ENCODE data around the gene VPS45.

VPS45 gene

DNA sequence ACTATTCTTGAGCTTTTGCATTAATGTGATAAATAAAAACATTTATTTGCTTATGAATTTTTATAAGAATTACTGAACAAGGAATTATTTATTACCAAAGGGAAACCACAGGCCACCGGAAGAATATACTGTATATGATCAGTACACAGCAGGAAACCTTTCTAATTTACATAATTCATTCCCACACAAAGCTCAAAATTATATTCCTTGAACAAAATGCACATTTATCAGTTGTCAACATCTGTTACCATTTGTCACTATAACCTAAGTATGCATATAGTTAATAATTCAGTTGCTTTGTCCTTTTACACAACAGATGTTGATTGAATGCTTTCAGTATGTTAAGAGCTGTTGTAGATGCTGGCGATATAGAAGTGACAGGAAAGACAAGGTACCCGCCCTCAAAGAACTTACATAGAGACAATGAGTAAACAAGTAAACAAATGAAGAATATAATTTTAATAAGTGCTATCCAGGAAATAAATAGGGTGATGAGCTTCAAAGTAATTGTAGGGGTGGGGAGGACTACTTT lies 27.2 kb downstream of the VPS45 start:
- TF ChIP-seq, protein P1, sequence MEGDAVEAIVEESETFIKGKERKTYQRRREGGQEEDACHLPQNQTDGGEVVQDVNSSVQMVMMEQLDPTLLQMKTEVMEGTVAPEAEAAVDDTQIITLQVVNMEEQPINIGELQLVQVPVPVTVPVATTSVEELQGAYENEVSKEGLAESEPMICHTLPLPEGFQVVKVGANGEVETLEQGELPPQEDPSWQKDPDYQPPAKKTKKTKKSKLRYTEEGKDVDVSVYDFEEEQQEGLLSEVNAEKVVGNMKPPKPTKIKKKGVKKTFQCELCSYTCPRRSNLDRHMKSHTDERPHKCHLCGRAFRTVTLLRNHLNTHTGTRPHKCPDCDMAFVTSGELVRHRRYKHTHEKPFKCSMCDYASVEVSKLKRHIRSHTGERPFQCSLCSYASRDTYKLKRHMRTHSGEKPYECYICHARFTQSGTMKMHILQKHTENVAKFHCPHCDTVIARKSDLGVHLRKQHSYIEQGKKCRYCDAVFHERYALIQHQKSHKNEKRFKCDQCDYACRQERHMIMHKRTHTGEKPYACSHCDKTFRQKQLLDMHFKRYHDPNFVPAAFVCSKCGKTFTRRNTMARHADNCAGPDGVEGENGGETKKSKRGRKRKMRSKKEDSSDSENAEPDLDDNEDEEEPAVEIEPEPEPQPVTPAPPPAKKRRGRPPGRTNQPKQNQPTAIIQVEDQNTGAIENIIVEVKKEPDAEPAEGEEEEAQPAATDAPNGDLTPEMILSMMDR (IDR thresholded peaks at IDR 0.05) = no peak
- Histone ChIP-seq H2AFZ (no peak overlapping the region), H3K9ac (no peak overlapping the region), H3K36me3 (ENCODE audit: control insufficient read depth, insufficient read depth, low read length) (no peaks in the 10 kb centered on the region), H3K27ac (no peak overlapping the region), H3K4me3 (ENCODE audit: low read depth, low read length) (no peak overlapping the region), H3K79me2 (no peaks in the 10 kb centered on the region), H3K4me1 (no peaks in the 10 kb centered on the region), H3K27me3 (ENCODE audit: control insufficient read depth, insufficient read depth, low read length) (no peaks in the 10 kb centered on the region), H3K4me2 (ENCODE audit: low read length) (no peak overlapping the region), H3K9me3 (ENCODE audit: control insufficient read depth, low read length) (no peaks in the 10 kb centered on the region)

GRCh38 chr1:150102986-150103385 lies 35.4 kb downstream of the VPS45 start:
- Histone ChIP-seq H3K9ac (no peak overlapping the region), H3K79me2 (no peaks in the 10 kb centered on the region), H3K4me3 (ENCODE audit: low read depth, low read length) (no peak overlapping the region), H3K9me3 (ENCODE audit: control insufficient read depth, low read length) (no peaks in the 10 kb centered on the region), H3K36me3 (ENCODE audit: control insufficient read depth, insufficient read depth, low read length) (no peaks in the 10 kb centered on the region), H3K27ac (no peak overlapping the region), H3K27me3 (ENCODE audit: control insufficient read depth, insufficient read depth, low read length) (no peaks in the 10 kb centered on the region), H3K4me1 (no peaks in the 10 kb centered on the region), H2AFZ (no peak overlapping the region), H3K4me2 (ENCODE audit: low read length) (no peak overlapping the region)
- TF ChIP-seq, protein P1 (IDR thresholded peaks at IDR 0.05) = no peak

GRCh38 chr1:150106341-150106740 lies 38.8 kb downstream of the VPS45 start:
- TF ChIP-seq, protein P1 (IDR thresholded peaks at IDR 0.05) = no peak
- Histone ChIP-seq H3K4me1 (no peaks in the 10 kb centered on the region), H2AFZ (no peak overlapping the region), H3K4me2 (ENCODE audit: low read length) (no peak overlapping the region), H3K79me2 (no peaks in the 10 kb centered on the region), H3K9ac (no peak overlapping the region), H3K27ac (no peak overlapping the region), H3K36me3 (ENCODE audit: control insufficient read depth, insufficient read depth, low read length) (no peaks in the 10 kb centered on the region), H3K9me3 (ENCODE audit: control insufficient read depth, low read length) (no peaks in the 10 kb centered on the region), H3K4me3 (ENCODE audit: low read depth, low read length) (no peak overlapping the region), H3K27me3 (ENCODE audit: control insufficient read depth, insufficient read depth, low read length) (no peaks in the 10 kb centered on the region)

DNA sequence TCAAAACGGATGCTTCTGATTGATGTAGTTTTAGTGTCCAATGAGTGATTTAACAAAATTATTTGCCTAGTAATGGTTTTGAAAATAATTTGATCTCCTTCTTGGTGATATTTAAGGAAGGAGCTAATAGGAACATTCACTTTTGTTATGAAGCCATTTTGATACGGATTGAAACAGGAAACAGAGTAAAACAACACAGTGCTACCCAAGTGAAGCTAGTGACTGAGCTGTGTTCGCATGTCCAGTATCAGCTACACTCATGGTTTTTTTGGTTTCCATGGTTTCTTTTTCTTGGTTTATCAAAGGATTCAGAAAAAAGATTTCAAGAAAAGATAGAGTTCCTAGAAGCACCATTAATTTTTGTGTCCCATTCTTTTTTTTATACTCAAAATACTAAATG lies 42.0 kb downstream of the VPS45 start:
- Histone ChIP-seq H3K27ac (no peak overlapping the region), H3K9ac (no peak overlapping the region), H3K9me3 (ENCODE audit: control insufficient read depth, low read length) (no peaks in the 10 kb centered on the region), H3K36me3 (ENCODE audit: control insufficient read depth, insufficient read depth, low read length) (no peaks in the 10 kb centered on the region), H3K4me1 (no peaks in the 10 kb centered on the region), H2AFZ (no peak overlapping the region), H3K79me2 (no peaks in the 10 kb centered on the region), H3K4me2 (ENCODE audit: low read length) (no peak overlapping the region), H3K4me3 (ENCODE audit: low read depth, low read length) (no peak overlapping the region), H3K27me3 (ENCODE audit: control insufficient read depth, insufficient read depth, low read length) (no peaks in the 10 kb centered on the region)
- TF ChIP-seq, protein P1 (IDR thresholded peaks at IDR 0.05) = no peak

- Histone ChIP-seq H3K4me3 (ENCODE audit: low read depth, low read length) (no peak overlapping the region), H3K4me2 (ENCODE audit: low read length) (no peak overlapping the region), H3K27me3 (ENCODE audit: control insufficient read depth, insufficient read depth, low read length) (no peaks in the 10 kb centered on the region), H3K27ac (no peak overlapping the region), H2AFZ (no peak overlapping the region), H3K4me1 (no peaks in the 10 kb centered on the region), H3K79me2 (no peaks in the 10 kb centered on the region), H3K9ac (no peak overlapping the region), H3K36me3 (ENCODE audit: control insufficient read depth, insufficient read depth, low read length) (no peaks in the 10 kb centered on the region), H3K9me3 (ENCODE audit: control insufficient read depth, low read length) (no peaks in the 10 kb centered on the region)
- TF ChIP-seq, protein P1 (IDR thresholded peaks at IDR 0.05) = no peak
Observed at GRCh38 chr1:150110116-150110515, 42.5 kb downstream of the VPS45 start.
